A673 (cell line): Measurements from ENCODE around the gene DZIP3. TPM values are rescaled to one million over a fixed set of nuclear protein-coding genes. Genes with fewer than 3 reads are reported as not detected.

Experiments
- BruUV-seq: library from RNA; stranded (reverse); fragments of 400-500 nt; replicated peaks from 2 replicates; lab custom pipeline; 2021; lab: Mats Ljungman, UMichigan
- CTCF ChIA-PET: fragments of 300-600 bp; sonication (Branson Sonifier 250); formaldehyde crosslinking; loops from one replicate; lab custom pipeline; 2022; ENCODE audit warnings: antibody characterized with exemption; lab: Charles Lee
- POLR2A ChIA-PET: fragments of 300-600 bp; sonication (Branson Sonifier 250); formaldehyde crosslinking; loops from one replicate; lab custom pipeline; 2022; ENCODE audit warnings: antibody characterized with exemption; ENCODE audit not compliant: low non-redundant PET; lab: Charles Lee
- DNase-seq: peaks from one replicate; pipeline ENCODE4 v3.0.0-alpha.2; 2015; ENCODE audit warnings: low spot score
- H3K27ac ChIP-seq: fragments of 200-600 bp; sonication (generic); 2 replicates; pipeline ENCODE4 v1.5.1; 2016; ENCODE audit warnings: mixed run types, low read depth, mild to moderate bottlenecking, mixed read lengths, antibody characterized with exemption, low read length; ENCODE audit not compliant: poor library complexity, severe bottlenecking
- H3K27me3 ChIP-seq: fragments of 200-600 bp; sonication (generic); replicated peaks from 2 replicates; pipeline ENCODE4 v1.6.1; 2017; ENCODE audit warnings: mixed run types, low read depth, mild to moderate bottlenecking, mixed read lengths, antibody characterized with exemption, low read length; ENCODE audit not compliant: insufficient read depth, poor library complexity
- H3K36me3 ChIP-seq: fragments of 200-600 bp; sonication (generic); 2 replicates; pipeline ENCODE4 v1.6.1; 2016; ENCODE audit warnings: mixed run types, mild to moderate bottlenecking, mixed read lengths, antibody characterized with exemption, low read length; ENCODE audit not compliant: insufficient read depth, poor library complexity, severe bottlenecking
- H3K4me1 ChIP-seq: fragments of 200-600 bp; sonication (generic); 2 replicates; pipeline ENCODE4 v1.6.1; 2017; ENCODE audit warnings: mixed run types, mild to moderate bottlenecking, mixed read lengths, antibody characterized with exemption, low read length; ENCODE audit not compliant: insufficient read depth, poor library complexity, severe bottlenecking
- H3K4me3 ChIP-seq: fragments of 200-600 bp; sonication (generic); 2 replicates; pipeline ENCODE4 v1.5.1; 2016; ENCODE audit warnings: low read depth, mixed run types, mild to moderate bottlenecking, mixed read lengths, low read length; ENCODE audit not compliant: poor library complexity, severe bottlenecking
- H3K9me3 ChIP-seq: fragments of 200-600 bp; sonication (generic); 2 replicates; pipeline ENCODE4 v1.6.1; 2016; ENCODE audit warnings: mixed run types, low read depth, mild to moderate bottlenecking, mixed read lengths, antibody characterized with exemption, low read length; ENCODE audit not compliant: poor library complexity, severe bottlenecking
- EZH2 ChIP-seq: fragments of 200-600 bp; sonication (generic); IDR thresholded peaks from 2 replicates; pipeline ENCODE4 v1.6.1; 2017; ENCODE audit warnings: borderline replicate concordance, low read depth, mild to moderate bottlenecking, mixed read lengths, antibody characterized with exemption, low read length; ENCODE audit not compliant: poor library complexity, severe bottlenecking
- intact Hi-C: fragments of 100-400 bp; cut with micrococcal nuclease; formaldehyde crosslinking; loops from one replicate; pipeline ENCODE4 v1.10.0; 2022; ENCODE audit not compliant: unreplicated experiment
- total RNA-seq: library from RNA; stranded (reverse); gene quantifications from 2 replicates; pipeline ENCODE4 v1.2.3, GENCODE V29; 2021
- TF ChIP-seq, protein P1 (sequence below): fragments of 300-800, 200-600 bp; sonication (generic); conservative IDR thresholded peaks from 2 replicates; pipeline ENCODE4 v1.5.1; 2017; ENCODE audit warnings: low read depth, mild to moderate bottlenecking, antibody characterized with exemption, low read length, moderate library complexity, mixed read lengths

The DZIP3 gene
- total RNA-seq, 1 experiment from 2014 or later: 14.9 TPM

DNA sequence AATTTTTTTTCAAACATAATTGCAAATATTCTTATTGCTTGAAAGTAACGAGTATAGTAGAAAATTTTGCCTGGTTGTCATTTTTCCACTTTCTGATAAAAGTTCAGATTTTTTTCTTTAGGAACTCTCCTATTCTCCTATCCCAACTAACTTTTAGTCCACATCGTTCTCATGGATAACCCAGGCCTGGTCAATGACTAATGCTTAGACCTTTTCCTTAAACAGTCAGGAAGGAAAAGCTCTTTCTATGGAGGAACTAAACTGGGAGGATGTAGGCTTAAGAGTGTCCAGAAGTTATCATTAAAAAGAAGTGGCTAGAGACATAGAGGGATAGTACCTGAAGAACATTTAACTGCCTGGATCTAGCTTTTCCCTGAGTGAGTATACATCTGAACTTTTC lies 27.0 kb upstream of the DZIP3 start:
- Histone ChIP-seq H3K4me1 (peaks cover 3% of the 10 kb centered on the region), H3K4me3 (no peak overlapping the region), H3K27ac (no peak overlapping the region), H3K36me3 (peaks cover 47% of the 10 kb centered on the region), H3K27me3 (no peaks in the 10 kb centered on the region), H3K9me3 (no peaks in the 10 kb centered on the region)
- ChIA-PET POLR2A (no interaction called here), CTCF (no interaction called here)
- DNase-seq: no peak
- no peak for TF ChIP-seq EZH2
- TF ChIP-seq, protein P1, sequence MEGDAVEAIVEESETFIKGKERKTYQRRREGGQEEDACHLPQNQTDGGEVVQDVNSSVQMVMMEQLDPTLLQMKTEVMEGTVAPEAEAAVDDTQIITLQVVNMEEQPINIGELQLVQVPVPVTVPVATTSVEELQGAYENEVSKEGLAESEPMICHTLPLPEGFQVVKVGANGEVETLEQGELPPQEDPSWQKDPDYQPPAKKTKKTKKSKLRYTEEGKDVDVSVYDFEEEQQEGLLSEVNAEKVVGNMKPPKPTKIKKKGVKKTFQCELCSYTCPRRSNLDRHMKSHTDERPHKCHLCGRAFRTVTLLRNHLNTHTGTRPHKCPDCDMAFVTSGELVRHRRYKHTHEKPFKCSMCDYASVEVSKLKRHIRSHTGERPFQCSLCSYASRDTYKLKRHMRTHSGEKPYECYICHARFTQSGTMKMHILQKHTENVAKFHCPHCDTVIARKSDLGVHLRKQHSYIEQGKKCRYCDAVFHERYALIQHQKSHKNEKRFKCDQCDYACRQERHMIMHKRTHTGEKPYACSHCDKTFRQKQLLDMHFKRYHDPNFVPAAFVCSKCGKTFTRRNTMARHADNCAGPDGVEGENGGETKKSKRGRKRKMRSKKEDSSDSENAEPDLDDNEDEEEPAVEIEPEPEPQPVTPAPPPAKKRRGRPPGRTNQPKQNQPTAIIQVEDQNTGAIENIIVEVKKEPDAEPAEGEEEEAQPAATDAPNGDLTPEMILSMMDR: no peak
- no TSS peak for BruUV-seq
- intact Hi-C loops: no loop called here

- intact Hi-C loops: no loop called here
- ChIA-PET POLR2A (no interaction called here), CTCF (interaction anchor here (0.5 kb wide), 1 partner anchor 55 kb away, joined by 3 read pairs; no protein-coding TSS in a partner anchor)
- Histone ChIP-seq H3K27ac (no peak overlapping the region), H3K9me3 (no peaks in the 10 kb centered on the region), H3K4me1 (peaks cover 3% of the 10 kb centered on the region), H3K27me3 (no peaks in the 10 kb centered on the region), H3K4me3 (no peak overlapping the region), H3K36me3 (peaks cover 33% of the 10 kb centered on the region)
- no peak for DNase-seq
- TF ChIP-seq EZH2: no peak
- TF ChIP-seq, protein P1: no peak
- no TSS peak for BruUV-seq
Observed at GRCh38 chr3:108564564-108564963, 25.0 kb upstream of the DZIP3 start.

DNA sequence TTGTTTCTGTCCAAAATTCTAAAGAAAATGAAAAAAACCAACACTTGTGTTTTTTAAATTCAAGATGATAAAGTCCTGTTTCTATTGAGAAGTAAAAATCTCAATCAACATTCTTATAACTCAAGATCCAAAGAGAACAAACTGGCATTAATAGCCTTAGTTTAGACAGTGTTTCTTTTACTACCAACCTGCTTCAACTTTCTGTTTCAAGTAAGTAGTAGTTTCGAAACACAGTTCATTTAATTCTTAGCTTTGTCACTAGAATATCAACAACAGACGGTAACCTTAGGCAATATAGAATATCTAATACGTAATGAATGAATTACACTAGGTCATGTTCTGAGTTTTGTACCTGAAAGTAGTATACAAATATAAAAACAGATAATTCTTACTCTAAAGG lies 24.0 kb upstream of the DZIP3 start:
- ChIA-PET POLR2A (no interaction called here), CTCF (no interaction called here)
- intact Hi-C loops: no loop called here
- no peak overlapping the region for H3K4me3 ChIP-seq
- TF ChIP-seq EZH2: no peak
- TF ChIP-seq, protein P1: no peak
- H3K4me1 ChIP-seq: peaks cover 3% of the 10 kb centered on the region
- no peaks in the 10 kb centered on the region for H3K27me3 ChIP-seq
- H3K27ac ChIP-seq: no peak overlapping the region
- no TSS peak for BruUV-seq
- H3K36me3 ChIP-seq: peaks cover 26% of the 10 kb centered on the region
- no peak for DNase-seq
- H3K9me3 ChIP-seq: no peaks in the 10 kb centered on the region
